Stimulated activated CD4-positive, alpha-beta T cell treated with anti-CD3 and anti-CD28 coated beads, Interleukin-15, amount 100 ng/mL, for 1 hour (primary cell): ENCODE results near the gene RAE1.

Source experiments
- DNase-seq, 2 donors: peaks; one replicate each; pipeline ENCODE4 v3.0.0-alpha.2; 2020; ENCODE audit warnings: low read depth in 1 of 2, low spot score in 1 of 2

RAE1 gene

GRCh38 chr20:57398901-57399535 lies 48.0 kb downstream of the RAE1 start:
- DNase-seq = no peak

GRCh38 chr20:57399587-57400155 lies 48.6 kb downstream of the RAE1 start:
- no peak for DNase-seq

GRCh38 chr20:57400231-57400701 lies 49.2 kb downstream of the RAE1 start:
- no peak for DNase-seq

GRCh38 chr20:57400821-57401564 lies 49.9 kb downstream of the RAE1 start:
- no peak for DNase-seq

- no peak for DNase-seq
Measured at GRCh38 chr20:57401565-57401918, 50.5 kb downstream of the RAE1 start.

GRCh38 chr20:57402206-57403125 lies 51.4 kb downstream of the RAE1 start:
- no peak for DNase-seq

- no peak for DNase-seq
Measured at GRCh38 chr20:57403216-57403615, 52.2 kb downstream of the RAE1 start.

GRCh38 chr20:57404006-57404405 lies 53.0 kb downstream of the RAE1 start:
- no peak for DNase-seq

- no peak for DNase-seq
Measured at GRCh38 chr20:57404419-57405072, 53.5 kb downstream of the RAE1 start.

GRCh38 chr20:57405236-57406016 lies 54.4 kb downstream of the RAE1 start:
- DNase-seq = no peak

- no peak for DNase-seq
Measured at GRCh38 chr20:57407541-57407956, 56.5 kb downstream of the RAE1 start.

- DNase-seq = no peak
Measured at GRCh38 chr20:57408131-57408530, 57.1 kb downstream of the RAE1 start.

GRCh38 chr20:57408536-57409233 lies 57.6 kb downstream of the RAE1 start:
- no peak for DNase-seq

- no peak for DNase-seq
Measured at GRCh38 chr20:57409316-57409671, 58.2 kb downstream of the RAE1 start.

GRCh38 chr20:57409672-57410397 lies 58.8 kb downstream of the RAE1 start:
- no peak for DNase-seq

- no peak for DNase-seq
Measured at GRCh38 chr20:57410398-57410920, 59.4 kb downstream of the RAE1 start.

GRCh38 chr20:57410924-57411323 lies 59.9 kb downstream of the RAE1 start:
- no peak for DNase-seq

GRCh38 chr20:57411406-57412283 lies 60.6 kb downstream of the RAE1 start:
- no peak for DNase-seq
